ENCODE data around the gene UAP1L1. TPM values are rescaled to one million over a fixed set of nuclear protein-coding genes. Genes with fewer than 3 reads are reported as not detected.
A peak's percentile ranks its signal among the peaks of the same experiment; 100 is the strongest.

Gene UAP1L1
- total RNA-seq, 1 experiment from 2014 or later, result 6.6 TPM

DNA sequence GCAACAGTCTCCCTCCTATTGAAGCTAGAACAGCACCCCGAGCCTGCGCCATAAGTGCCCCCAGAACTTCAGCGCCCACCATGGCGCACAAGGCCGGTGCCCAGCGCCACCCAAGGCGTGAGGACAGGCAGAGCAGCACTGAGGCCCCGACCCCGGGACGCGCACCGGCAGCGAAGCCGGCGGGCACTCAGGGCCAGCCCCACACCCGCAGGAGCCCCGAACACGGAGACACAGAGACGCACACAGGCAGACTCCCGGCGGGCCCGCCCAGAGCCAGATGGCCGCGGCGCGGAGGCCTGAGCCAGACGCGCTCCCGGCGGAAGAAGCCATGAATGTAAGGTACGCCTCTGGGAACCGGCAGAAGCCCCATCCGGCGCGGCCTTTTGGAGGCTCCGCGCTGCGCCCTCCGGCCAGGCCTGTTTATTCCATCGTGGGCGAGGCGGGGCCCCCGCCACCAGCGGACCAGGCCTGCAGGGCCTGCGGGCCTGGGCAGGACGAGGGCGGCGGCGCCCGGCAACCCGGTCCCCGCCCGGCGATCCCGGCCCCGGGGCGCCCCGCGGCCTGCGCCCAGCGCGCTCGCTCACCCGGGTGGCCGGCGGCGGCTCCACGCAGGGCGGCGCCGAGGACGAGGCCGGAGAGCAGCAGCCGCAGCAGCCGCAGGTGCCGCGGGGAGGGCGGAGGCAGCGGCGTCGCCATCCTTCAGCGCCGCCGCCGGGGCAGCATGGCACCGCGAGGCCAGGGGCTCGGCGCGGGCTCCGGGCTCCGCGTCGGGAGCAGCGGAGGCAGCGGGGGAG lies 31.8 kb upstream of the UAP1L1 start:
- Mint-ChIP-seq H3K4me3 (peak overlapping the region; percentile 71 to 86), H3K9me3 (no peaks in the 10 kb centered on the region), H3K4me1 (peaks cover 5 to 10% of the 10 kb centered on the region in 2 experiments), H3K36me3 (ENCODE audit: insufficient read depth in 1 of 3, low read depth in 3 of 3) (no peaks in the 10 kb centered on the region), H3K27ac (no peak overlapping the region), H3K27me3 (ENCODE audit: low read depth) (peaks cover 46% of the 10 kb centered on the region)
- Histone ChIP-seq H2BK15ac (ENCODE audit: low read depth, low read length) (no peak overlapping the region), H3K4ac (ENCODE audit: low read depth, low read length) (no peak overlapping the region), H3K23me2 (ENCODE audit: insufficient read length, low read depth, low read length, poor library complexity, severe bottlenecking) (peaks cover 11% of the 10 kb centered on the region), H4K91ac (ENCODE audit: insufficient read length, low read depth, low read length) (no peak overlapping the region), H2AFZ (ENCODE audit: low read length) (no peak overlapping the region), H2BK12ac (ENCODE audit: insufficient read length, low read depth, low read length) (no peak overlapping the region), H2AK5ac (ENCODE audit: insufficient read length, low read length) (no peak overlapping the region), H3K56ac (ENCODE audit: insufficient read length, low read depth, low read length) (no peak overlapping the region), H2BK5ac (ENCODE audit: insufficient read length, low read length) (no peak overlapping the region), H3K9ac (ENCODE audit: extremely low read depth, insufficient read length, low read length) (no peak overlapping the region), H3K27me3 (ENCODE audit: insufficient read depth, low read length) (peaks cover 6% of the 10 kb centered on the region; the same call in 1 of the 2 replicates), H3K9me3 (ENCODE audit: control insufficient read depth, low read depth, low read length) (no peaks in the 10 kb centered on the region), H2BK20ac (ENCODE audit: low read depth, low read length, poor library complexity, severe bottlenecking) (no peak overlapping the region), H3K79me2 (ENCODE audit: insufficient read depth, low read length) (peaks cover 2% of the 10 kb centered on the region; the same call in 1 of the 2 replicates), H3K27ac (ENCODE audit: insufficient read length, low read depth, low read length) (no peak overlapping the region), H4K8ac (replicated peaks; ENCODE audit: insufficient read length, low read depth, low read length) (no peak overlapping the region), H4K5ac (ENCODE audit: insufficient read length, low read depth, low read length) (no peak overlapping the region), H4K20me1 (ENCODE audit: control insufficient read depth, insufficient read depth, insufficient read length) (no peaks in the 10 kb centered on the region), H3K79me1 (ENCODE audit: insufficient read depth, low read depth, low read length, poor library complexity, severe bottlenecking) (no peaks in the 10 kb centered on the region), H3K14ac (ENCODE audit: insufficient read depth, low read length) (no peak overlapping the region), H2BK120ac (ENCODE audit: low read depth, low read length, poor library complexity, severe bottlenecking) (no peak overlapping the region), H3K18ac (ENCODE audit: insufficient read length, low read depth, low read length) (no peak overlapping the region), H3K4me1 (ENCODE audit: insufficient read depth, low read length) (no peaks in the 10 kb centered on the region), H3K4me2 (ENCODE audit: insufficient read depth, insufficient read length, low read length) (peak overlapping the region; percentile 58), H3T11ph (ENCODE audit: low read length) (no peak overlapping the region), H3K23ac (ENCODE audit: insufficient read length, low read depth, low read length) (no peak overlapping the region)
- TF ChIP-seq, protein P1, sequence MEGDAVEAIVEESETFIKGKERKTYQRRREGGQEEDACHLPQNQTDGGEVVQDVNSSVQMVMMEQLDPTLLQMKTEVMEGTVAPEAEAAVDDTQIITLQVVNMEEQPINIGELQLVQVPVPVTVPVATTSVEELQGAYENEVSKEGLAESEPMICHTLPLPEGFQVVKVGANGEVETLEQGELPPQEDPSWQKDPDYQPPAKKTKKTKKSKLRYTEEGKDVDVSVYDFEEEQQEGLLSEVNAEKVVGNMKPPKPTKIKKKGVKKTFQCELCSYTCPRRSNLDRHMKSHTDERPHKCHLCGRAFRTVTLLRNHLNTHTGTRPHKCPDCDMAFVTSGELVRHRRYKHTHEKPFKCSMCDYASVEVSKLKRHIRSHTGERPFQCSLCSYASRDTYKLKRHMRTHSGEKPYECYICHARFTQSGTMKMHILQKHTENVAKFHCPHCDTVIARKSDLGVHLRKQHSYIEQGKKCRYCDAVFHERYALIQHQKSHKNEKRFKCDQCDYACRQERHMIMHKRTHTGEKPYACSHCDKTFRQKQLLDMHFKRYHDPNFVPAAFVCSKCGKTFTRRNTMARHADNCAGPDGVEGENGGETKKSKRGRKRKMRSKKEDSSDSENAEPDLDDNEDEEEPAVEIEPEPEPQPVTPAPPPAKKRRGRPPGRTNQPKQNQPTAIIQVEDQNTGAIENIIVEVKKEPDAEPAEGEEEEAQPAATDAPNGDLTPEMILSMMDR (conservative IDR thresholded peaks at IDR 0.05), result no peak
- WGBS (ENCODE audit: extremely low coverage, insufficient read length, low lambda C conversion rate), result no CpG with 5 or more reads among the region's 96 CpGs
- peak; percentile 50 for DNase-seq

All from H9 (cell line).